Trophoblast cell (in vitro differentiated cells and primary cell): Measurements from ENCODE around the gene VWC2.

Source experiments
- DNase-seq, 2 donors: peaks; one replicate each; pipeline ENCODE4 v3.0.0-alpha.2; 2016
- H2AFZ ChIP-seq: 2 replicates; pipeline ENCODE4 v1.6.1; 2013; ENCODE audit warnings: low read length, moderate library complexity, mild to moderate bottlenecking; ENCODE audit not compliant: insufficient read depth, poor library complexity
- H2AK5ac ChIP-seq: 2 replicates; pipeline ENCODE4 v1.6.1; 2013; ENCODE audit warnings: mild to moderate bottlenecking, low read length
- H2BK120ac ChIP-seq: 2 replicates; pipeline ENCODE4 v1.6.1; 2013; ENCODE audit warnings: low read length, mild to moderate bottlenecking, moderate library complexity; ENCODE audit not compliant: insufficient read depth, poor library complexity
- H2BK12ac ChIP-seq: 2 replicates; pipeline ENCODE4 v1.6.1; 2013; ENCODE audit warnings: mild to moderate bottlenecking, low read length, moderate library complexity
- H2BK5ac ChIP-seq: 2 replicates; pipeline ENCODE4 v1.6.1; 2013; ENCODE audit warnings: low read length, low read depth, moderate library complexity, mild to moderate bottlenecking; ENCODE audit not compliant: poor library complexity
- H3K14ac ChIP-seq: 2 replicates; pipeline ENCODE4 v1.6.1; 2013; ENCODE audit warnings: mild to moderate bottlenecking, low read length
- H3K18ac ChIP-seq: 2 replicates; pipeline ENCODE4 v1.6.1; 2013; ENCODE audit warnings: mild to moderate bottlenecking, low read length
- H3K23ac ChIP-seq: 2 replicates; pipeline ENCODE4 v1.6.1; 2013; ENCODE audit warnings: low read length
- H3K27ac ChIP-seq: 2 replicates; pipeline ENCODE4 v1.5.1; 2013; ENCODE audit warnings: low read depth, mild to moderate bottlenecking, inconsistent platforms, low read length, moderate library complexity
- H3K27me3 ChIP-seq: 2 replicates; pipeline ENCODE4 v1.6.1; 2013; ENCODE audit warnings: inconsistent platforms, mild to moderate bottlenecking, low read length, moderate library complexity; ENCODE audit not compliant: insufficient read depth
- H3K36me3 ChIP-seq, 2 experiments: 1 replicate in 1 of 2; 2 replicates in 1 of 2; pipeline ENCODE4 v1.6.1; 2013; ENCODE audit warnings: low read length in 2 of 2, mild to moderate bottlenecking in 2 of 2, moderate library complexity in 1 of 2; ENCODE audit not compliant: insufficient read depth in 2 of 2, control insufficient read depth in 1 of 2
- H3K4ac ChIP-seq: 2 replicates; pipeline ENCODE4 v1.6.1; 2013; ENCODE audit warnings: low read depth, mild to moderate bottlenecking, low read length, moderate library complexity
- H3K4me1 ChIP-seq, 2 experiments: 1 replicate in 1 of 2; 2 replicates in 1 of 2; pipeline ENCODE4 v1.6.1; 2013; ENCODE audit warnings: low read length in 2 of 2, mild to moderate bottlenecking in 2 of 2, moderate library complexity in 1 of 2; ENCODE audit not compliant: insufficient read depth in 2 of 2, control insufficient read depth in 1 of 2
- H3K4me2 ChIP-seq: 2 replicates; pipeline ENCODE4 v1.6.1; 2013; ENCODE audit warnings: inconsistent platforms, mild to moderate bottlenecking, low read length, moderate library complexity
- H3K4me3 ChIP-seq: 2 replicates; pipeline ENCODE4 v1.5.1; 2013; ENCODE audit warnings: mild to moderate bottlenecking, low read depth, low read length, inconsistent platforms
- H3K79me1 ChIP-seq: one replicate; pipeline ENCODE4 v1.6.1; 2013; ENCODE audit warnings: low read length
- H3K79me2 ChIP-seq: 2 replicates; pipeline ENCODE4 v1.6.1; 2013; ENCODE audit warnings: low read length, mild to moderate bottlenecking; ENCODE audit not compliant: control insufficient read depth, insufficient read depth, poor library complexity
- H3K9ac ChIP-seq: 2 replicates; pipeline ENCODE4 v1.6.1; 2013; ENCODE audit warnings: mild to moderate bottlenecking, low read length
- H3K9me3 ChIP-seq: 2 replicates; pipeline ENCODE4 v1.6.1; 2013; ENCODE audit warnings: low read depth, mild to moderate bottlenecking, control low read depth, inconsistent platforms, low read length; ENCODE audit not compliant: insufficient read depth
- H4K12ac ChIP-seq: 2 replicates; pipeline ENCODE4 v1.6.1; 2013; ENCODE audit warnings: low read depth, mild to moderate bottlenecking, low read length, moderate library complexity
- H4K8ac ChIP-seq: 2 replicates; pipeline ENCODE4 v1.6.1; 2013; ENCODE audit warnings: low read depth, mild to moderate bottlenecking, low read length, moderate library complexity
- H4K91ac ChIP-seq: one replicate; pipeline ENCODE4 v1.6.1; 2013; ENCODE audit warnings: low read depth, mild to moderate bottlenecking, low read length, moderate library complexity
- WGBS: extraction: QIAGEN DNeasy Blood & Tissue Kit; methylation state at CpG from one replicate; pipeline ENCODE4 v1.1.7; 2013; ENCODE audit warnings: missing lambda C conversion rate; ENCODE audit not compliant: insufficient read length, insufficient coverage; ENCODE audit errors: extremely low coverage; 5-methylcytosine and 5-hydroxymethylcytosine counted together

Gene VWC2

DNA sequence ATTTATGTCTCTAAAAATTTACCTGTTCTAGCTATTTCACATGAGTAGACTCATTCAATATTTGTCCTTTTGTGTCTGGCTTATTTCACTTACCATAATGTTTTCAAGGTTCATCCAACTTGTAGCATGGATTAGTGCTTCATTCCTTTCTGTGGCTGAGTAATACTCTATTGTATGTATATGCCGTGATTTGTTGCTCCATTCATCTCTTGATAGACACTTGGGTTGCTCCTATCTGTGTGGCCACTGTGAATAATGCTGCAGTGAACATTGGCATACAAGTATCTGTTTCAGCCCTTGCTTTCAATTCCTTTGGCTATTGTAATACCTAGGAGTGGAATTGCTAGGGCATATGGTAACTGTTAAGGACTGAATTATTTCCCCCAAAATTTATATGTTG is 86.9 kb downstream of the VWC2 start:
- Histone ChIP-seq H3K23ac (no peak overlapping the region), H3K36me3 (no peaks in the 10 kb centered on the region), H2BK120ac (no peak overlapping the region), H3K27me3 (no peaks in the 10 kb centered on the region), H4K8ac (no peak overlapping the region), H3K79me2 (no peaks in the 10 kb centered on the region), H3K4ac (no peak overlapping the region), H3K4me3 (no peak overlapping the region), H3K14ac (no peak overlapping the region), H4K12ac (no peak overlapping the region), H3K18ac (no peak overlapping the region), H2BK12ac (no peak overlapping the region), H3K79me1 (no peaks in the 10 kb centered on the region), H4K91ac (no peak overlapping the region), H2AK5ac (no peak overlapping the region), H2AFZ (no peak overlapping the region), H3K4me2 (no peak overlapping the region), H3K4me1 (no peaks in the 10 kb centered on the region), H2BK5ac (no peak overlapping the region), H3K9ac (no peak overlapping the region), H3K9me3 (no peaks in the 10 kb centered on the region), H3K27ac (no peak overlapping the region)
- DNase-seq, result no peak
- no CpG with 5 or more reads among the region's 1 CpG for WGBS

DNA sequence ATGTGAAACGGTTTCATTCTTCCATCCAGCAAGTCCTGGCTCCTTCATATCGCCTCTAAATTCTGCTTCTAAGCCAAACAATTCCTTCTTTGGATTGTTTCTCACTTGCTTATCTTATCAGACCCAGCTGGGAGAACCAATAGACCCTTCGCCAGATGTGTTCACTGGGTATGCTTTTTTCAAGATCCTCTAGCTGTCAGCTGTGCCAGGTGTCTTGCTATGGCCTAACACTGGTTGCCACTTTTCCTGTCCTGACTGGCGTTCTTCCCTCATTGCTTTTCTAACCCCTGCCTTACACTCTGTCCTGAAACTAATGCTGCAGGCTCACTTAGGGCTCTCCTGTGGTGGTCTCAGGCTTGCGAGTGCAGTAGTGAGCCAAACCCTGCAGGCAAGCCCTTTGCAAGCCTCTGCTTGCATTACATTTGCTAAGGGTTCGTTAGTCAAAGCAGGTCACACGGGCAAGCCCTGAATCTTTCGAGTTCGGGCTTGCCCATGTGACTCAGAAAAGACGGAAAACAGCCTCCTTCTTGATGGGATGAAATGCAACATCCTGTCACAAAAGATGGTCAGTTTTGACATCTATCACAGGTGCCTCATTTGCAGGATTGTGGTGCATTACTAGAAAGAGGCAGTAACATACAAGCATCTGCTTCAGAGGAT is 92.8 kb downstream of the VWC2 start:
- no CpG with 5 or more reads among the region's 10 CpGs for WGBS
- H3K27me3 ChIP-seq, result no peaks in the 10 kb centered on the region

DNA sequence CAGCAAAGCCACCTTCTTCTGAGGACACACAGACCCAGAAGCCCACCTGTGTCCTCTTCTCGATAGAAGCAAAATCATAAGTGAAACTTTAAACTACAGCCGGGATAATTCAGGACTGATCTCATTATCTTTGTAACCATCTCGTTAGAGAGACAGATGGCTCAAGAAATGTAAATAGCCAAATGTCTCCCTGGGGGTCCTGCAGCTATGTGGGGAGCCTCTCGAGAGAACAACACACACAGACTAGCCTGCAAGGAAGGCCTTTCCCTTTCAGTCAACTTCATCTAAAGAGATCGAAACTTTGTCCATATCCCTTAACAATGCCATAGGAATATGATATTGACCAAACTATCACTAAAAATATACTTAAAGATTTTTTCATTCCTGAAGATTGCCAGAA is 93.5 kb downstream of the VWC2 start:
- no peak overlapping the region for H4K12ac ChIP-seq
- no peak overlapping the region for H2AK5ac ChIP-seq
- no peak overlapping the region for H4K91ac ChIP-seq
- WGBS, result no CpG with 5 or more reads among the region's 5 CpGs
- no peak overlapping the region for H2AFZ ChIP-seq
- H2BK12ac ChIP-seq, result no peak overlapping the region
- no peak overlapping the region for H3K4ac ChIP-seq
- no peak overlapping the region for H3K4me2 ChIP-seq
- H3K36me3 ChIP-seq, result no peaks in the 10 kb centered on the region
- H3K27ac ChIP-seq, result no peak overlapping the region
- no peak overlapping the region for H4K8ac ChIP-seq
- no peak for DNase-seq
- no peak overlapping the region for H3K4me3 ChIP-seq
- H3K9ac ChIP-seq, result no peak overlapping the region
- no peak overlapping the region for H2BK5ac ChIP-seq
- H2BK120ac ChIP-seq, result no peak overlapping the region
- H3K27me3 ChIP-seq, result no peaks in the 10 kb centered on the region
- no peaks in the 10 kb centered on the region for H3K79me2 ChIP-seq
- H3K14ac ChIP-seq, result no peak overlapping the region
- no peaks in the 10 kb centered on the region for H3K79me1 ChIP-seq
- peaks cover 1% of the 10 kb centered on the region for H3K9me3 ChIP-seq
- H3K23ac ChIP-seq, result no peak overlapping the region
- no peaks in the 10 kb centered on the region for H3K4me1 ChIP-seq
- H3K18ac ChIP-seq, result no peak overlapping the region

More for the DNA sequence above, 92.8 kb downstream of the VWC2 start:
- Histone ChIP-seq H3K4me1 (no peaks in the 10 kb centered on the region), H3K4ac (no peak overlapping the region), H3K79me2 (no peaks in the 10 kb centered on the region), H4K12ac (no peak overlapping the region), H3K36me3 (no peaks in the 10 kb centered on the region), H4K8ac (no peak overlapping the region), H3K18ac (no peak overlapping the region), H3K4me2 (no peak overlapping the region), H2BK120ac (no peak overlapping the region), H2BK12ac (no peak overlapping the region), H3K4me3 (no peak overlapping the region), H3K14ac (no peak overlapping the region), H2AK5ac (no peak overlapping the region), H3K27ac (no peak overlapping the region), H2AFZ (no peak overlapping the region), H3K9me3 (peaks cover 1% of the 10 kb centered on the region), H3K23ac (no peak overlapping the region), H3K79me1 (no peaks in the 10 kb centered on the region), H2BK5ac (no peak overlapping the region), H3K9ac (no peak overlapping the region), H4K91ac (no peak overlapping the region)
- no peak for DNase-seq

DNA sequence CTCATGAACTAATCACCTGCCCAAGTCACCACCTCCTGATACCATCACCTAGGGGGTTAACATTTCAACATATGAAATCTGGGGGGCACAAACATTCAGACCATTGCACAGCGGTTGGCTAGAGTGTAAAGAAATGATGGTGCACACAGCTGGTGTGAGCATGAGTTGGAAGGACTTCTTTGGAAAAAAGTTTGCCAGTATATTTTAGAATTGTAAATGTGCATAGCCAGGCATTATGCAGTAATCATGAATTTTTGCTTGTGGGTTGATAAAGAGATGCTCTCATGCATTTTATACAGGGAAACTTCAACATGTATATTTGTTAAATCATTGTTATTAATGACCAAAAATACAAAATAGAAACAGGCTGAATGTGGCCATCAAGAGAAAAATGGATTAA is 100.0 kb downstream of the VWC2 start:
- no peak overlapping the region for H3K4me2 ChIP-seq
- H3K23ac ChIP-seq, result no peak overlapping the region
- no peak overlapping the region for H2AK5ac ChIP-seq
- H3K18ac ChIP-seq, result no peak overlapping the region
- DNase-seq, result no peak
- no peak overlapping the region for H3K27ac ChIP-seq
- no peak overlapping the region for H2BK5ac ChIP-seq
- no peaks in the 10 kb centered on the region for H3K79me2 ChIP-seq
- no peaks in the 10 kb centered on the region for H3K79me1 ChIP-seq
- no peak overlapping the region for H3K14ac ChIP-seq
- H3K4me3 ChIP-seq, result no peak overlapping the region
- H3K4ac ChIP-seq, result no peak overlapping the region
- no peaks in the 10 kb centered on the region for H3K36me3 ChIP-seq
- H2BK12ac ChIP-seq, result no peak overlapping the region
- H4K12ac ChIP-seq, result no peak overlapping the region
- H3K4me1 ChIP-seq, result no peaks in the 10 kb centered on the region
- H2AFZ ChIP-seq, result no peak overlapping the region
- no peak overlapping the region for H4K91ac ChIP-seq
- no peaks in the 10 kb centered on the region for H3K27me3 ChIP-seq
- H4K8ac ChIP-seq, result no peak overlapping the region
- no peak overlapping the region for H2BK120ac ChIP-seq
- no CpG with 5 or more reads among the region's 1 CpG for WGBS
- H3K9me3 ChIP-seq, result peaks cover 1% of the 10 kb centered on the region
- H3K9ac ChIP-seq, result no peak overlapping the region
